ENCODE results near the gene SCN1A. TPM values are rescaled to one million over a fixed set of nuclear protein-coding genes. Genes with fewer than 3 reads are reported as not detected.

SCN1A gene
- total and polyA plus RNA-seq, 10 of the 15 experiments (the other 5 are each of a cell fraction or from before 2014, with no cell fraction given): not detected

GRCh38 chr2:166017208-166017607 lies 110.6 kb downstream of the SCN1A start (continued):
- TF ChIP-seq, protein P1, sequence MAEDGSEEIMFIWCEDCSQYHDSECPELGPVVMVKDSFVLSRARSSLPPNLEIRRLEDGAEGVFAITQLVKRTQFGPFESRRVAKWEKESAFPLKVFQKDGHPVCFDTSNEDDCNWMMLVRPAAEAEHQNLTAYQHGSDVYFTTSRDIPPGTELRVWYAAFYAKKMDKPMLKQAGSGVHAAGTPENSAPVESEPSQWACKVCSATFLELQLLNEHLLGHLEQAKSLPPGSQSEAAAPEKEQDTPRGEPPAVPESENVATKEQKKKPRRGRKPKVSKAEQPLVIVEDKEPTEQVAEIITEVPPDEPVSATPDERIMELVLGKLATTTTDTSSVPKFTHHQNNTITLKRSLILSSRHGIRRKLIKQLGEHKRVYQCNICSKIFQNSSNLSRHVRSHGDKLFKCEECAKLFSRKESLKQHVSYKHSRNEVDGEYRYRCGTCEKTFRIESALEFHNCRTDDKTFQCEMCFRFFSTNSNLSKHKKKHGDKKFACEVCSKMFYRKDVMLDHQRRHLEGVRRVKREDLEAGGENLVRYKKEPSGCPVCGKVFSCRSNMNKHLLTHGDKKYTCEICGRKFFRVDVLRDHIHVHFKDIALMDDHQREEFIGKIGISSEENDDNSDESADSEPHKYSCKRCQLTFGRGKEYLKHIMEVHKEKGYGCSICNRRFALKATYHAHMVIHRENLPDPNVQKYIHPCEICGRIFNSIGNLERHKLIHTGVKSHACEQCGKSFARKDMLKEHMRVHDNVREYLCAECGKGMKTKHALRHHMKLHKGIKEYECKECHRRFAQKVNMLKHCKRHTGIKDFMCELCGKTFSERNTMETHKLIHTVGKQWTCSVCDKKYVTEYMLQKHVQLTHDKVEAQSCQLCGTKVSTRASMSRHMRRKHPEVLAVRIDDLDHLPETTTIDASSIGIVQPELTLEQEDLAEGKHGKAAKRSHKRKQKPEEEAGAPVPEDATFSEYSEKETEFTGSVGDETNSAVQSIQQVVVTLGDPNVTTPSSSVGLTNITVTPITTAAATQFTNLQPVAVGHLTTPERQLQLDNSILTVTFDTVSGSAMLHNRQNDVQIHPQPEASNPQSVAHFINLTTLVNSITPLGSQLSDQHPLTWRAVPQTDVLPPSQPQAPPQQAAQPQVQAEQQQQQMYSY (CRISPR knock-in tag; IDR thresholded peaks at IDR 0.05): no peak
- TF ChIP-seq ZNF24 (IDR thresholded peaks at IDR 0.05) (no peak), IKZF1 (conservative IDR thresholded peaks at IDR 0.05) (no peak), ZNF217 (IDR thresholded peaks at IDR 0.05) (no peak), SP1 (IDR thresholded peaks at IDR 0.05; ENCODE audit: low read depth, low read length) (no peak)

DNA sequence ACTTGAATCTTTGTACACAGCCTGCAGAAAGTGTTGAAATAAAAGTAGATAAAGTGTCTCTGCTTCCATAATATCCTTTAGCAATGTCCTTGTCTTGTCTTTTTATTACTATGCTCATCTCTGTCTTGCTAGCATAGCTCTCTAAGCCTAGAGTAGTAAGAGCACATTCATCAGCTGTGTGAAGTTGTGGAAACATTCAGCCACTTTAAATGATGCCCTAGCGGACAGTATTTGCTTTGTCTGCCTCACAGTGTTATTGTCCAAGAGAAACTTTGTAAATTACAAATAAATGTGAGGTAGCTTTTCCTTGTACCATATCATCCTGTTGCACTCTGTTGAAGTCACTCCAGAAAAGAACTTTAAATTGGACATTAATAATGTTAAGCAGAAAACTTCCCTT lies 113.9 kb downstream of the SCN1A start:
- POLR2A ChIA-PET: no interaction called here
- Histone ChIP-seq H3K9ac (ENCODE audit: control insufficient read depth, insufficient read depth, low read length) (no peak overlapping the region), H4K20me1 (ENCODE audit: control insufficient read depth, insufficient read depth) (no peaks in the 10 kb centered on the region), H3K9me3 (replicated peaks; ENCODE audit: control insufficient read depth, insufficient read depth, low read length) (no peaks in the 10 kb centered on the region), H3K4me1 (ENCODE audit: control insufficient read depth, insufficient read depth, low read length) (no peaks in the 10 kb centered on the region), H3K4me3 (no peak overlapping the region), H3K79me2 (ENCODE audit: control insufficient read depth, insufficient read depth, low read length) (no peaks in the 10 kb centered on the region), H3K27ac (ENCODE audit: control insufficient read depth, insufficient read depth) (no peak overlapping the region), H3K4me2 (ENCODE audit: control insufficient read depth, insufficient read depth) (no peak overlapping the region), H3K27me3 (replicated peaks in 1 of 2; ENCODE audit: control insufficient read depth in 2 of 2, insufficient read depth in 2 of 2, low read length in 1 of 2) (no peaks in the 10 kb centered on the region; a peak in 1 of 4 replicates), H2AFZ (ENCODE audit: control insufficient read depth, low read depth, low read length) (no peak overlapping the region), H3K36me3 (ENCODE audit: control insufficient read depth in 2 of 2, insufficient read depth in 2 of 2, low read length in 1 of 2) (no peaks in the 10 kb centered on the region)
- FAIRE-seq (no peak), ATAC-seq (peak; percentile 37; the same call in 1 of the 3 replicates), DNase-seq (ENCODE audit: low read depth, low spot score) (no peak)
- in situ Hi-C loops (cut with MboI) (no loop called here), intact Hi-C loops (cut with micrococcal nuclease; ENCODE audit: unreplicated experiment) (no loop called here)
- CTCF ChIA-PET: interaction anchor here (1.7 kb wide), 1 partner anchor 43 kb away, joined by 3 read pairs; no protein-coding TSS in a partner anchor
- RAD21 ChIA-PET (ENCODE audit: unreplicated experiment): no interaction called here
- WGBS (ENCODE audit: insufficient coverage, insufficient replicate concordance, low lambda C conversion rate, missing lambda C conversion rate): 0% methylated on average over 1 of the region's 1 CpG
- SMC1A ChIA-PET (ENCODE audit: uncharacterized antibody, unreplicated experiment): no interaction called here
- no TSS peak for BruUV-seq (replicated peaks)
- TF ChIP-seq, protein P2, sequence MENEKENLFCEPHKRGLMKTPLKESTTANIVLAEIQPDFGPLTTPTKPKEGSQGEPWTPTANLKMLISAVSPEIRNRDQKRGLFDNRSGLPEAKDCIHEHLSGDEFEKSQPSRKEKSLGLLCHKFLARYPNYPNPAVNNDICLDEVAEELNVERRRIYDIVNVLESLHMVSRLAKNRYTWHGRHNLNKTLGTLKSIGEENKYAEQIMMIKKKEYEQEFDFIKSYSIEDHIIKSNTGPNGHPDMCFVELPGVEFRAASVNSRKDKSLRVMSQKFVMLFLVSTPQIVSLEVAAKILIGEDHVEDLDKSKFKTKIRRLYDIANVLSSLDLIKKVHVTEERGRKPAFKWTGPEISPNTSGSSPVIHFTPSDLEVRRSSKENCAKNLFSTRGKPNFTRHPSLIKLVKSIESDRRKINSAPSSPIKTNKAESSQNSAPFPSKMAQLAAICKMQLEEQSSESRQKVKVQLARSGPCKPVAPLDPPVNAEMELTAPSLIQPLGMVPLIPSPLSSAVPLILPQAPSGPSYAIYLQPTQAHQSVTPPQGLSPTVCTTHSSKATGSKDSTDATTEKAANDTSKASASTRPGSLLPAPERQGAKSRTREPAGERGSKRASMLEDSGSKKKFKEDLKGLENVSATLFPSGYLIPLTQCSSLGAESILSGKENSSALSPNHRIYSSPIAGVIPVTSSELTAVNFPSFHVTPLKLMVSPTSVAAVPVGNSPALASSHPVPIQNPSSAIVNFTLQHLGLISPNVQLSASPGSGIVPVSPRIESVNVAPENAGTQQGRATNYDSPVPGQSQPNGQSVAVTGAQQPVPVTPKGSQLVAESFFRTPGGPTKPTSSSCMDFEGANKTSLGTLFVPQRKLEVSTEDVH (IDR thresholded peaks at IDR 0.05; ENCODE audit: low read depth, partially characterized antibody): no peak
- TF ChIP-seq, protein P3, sequence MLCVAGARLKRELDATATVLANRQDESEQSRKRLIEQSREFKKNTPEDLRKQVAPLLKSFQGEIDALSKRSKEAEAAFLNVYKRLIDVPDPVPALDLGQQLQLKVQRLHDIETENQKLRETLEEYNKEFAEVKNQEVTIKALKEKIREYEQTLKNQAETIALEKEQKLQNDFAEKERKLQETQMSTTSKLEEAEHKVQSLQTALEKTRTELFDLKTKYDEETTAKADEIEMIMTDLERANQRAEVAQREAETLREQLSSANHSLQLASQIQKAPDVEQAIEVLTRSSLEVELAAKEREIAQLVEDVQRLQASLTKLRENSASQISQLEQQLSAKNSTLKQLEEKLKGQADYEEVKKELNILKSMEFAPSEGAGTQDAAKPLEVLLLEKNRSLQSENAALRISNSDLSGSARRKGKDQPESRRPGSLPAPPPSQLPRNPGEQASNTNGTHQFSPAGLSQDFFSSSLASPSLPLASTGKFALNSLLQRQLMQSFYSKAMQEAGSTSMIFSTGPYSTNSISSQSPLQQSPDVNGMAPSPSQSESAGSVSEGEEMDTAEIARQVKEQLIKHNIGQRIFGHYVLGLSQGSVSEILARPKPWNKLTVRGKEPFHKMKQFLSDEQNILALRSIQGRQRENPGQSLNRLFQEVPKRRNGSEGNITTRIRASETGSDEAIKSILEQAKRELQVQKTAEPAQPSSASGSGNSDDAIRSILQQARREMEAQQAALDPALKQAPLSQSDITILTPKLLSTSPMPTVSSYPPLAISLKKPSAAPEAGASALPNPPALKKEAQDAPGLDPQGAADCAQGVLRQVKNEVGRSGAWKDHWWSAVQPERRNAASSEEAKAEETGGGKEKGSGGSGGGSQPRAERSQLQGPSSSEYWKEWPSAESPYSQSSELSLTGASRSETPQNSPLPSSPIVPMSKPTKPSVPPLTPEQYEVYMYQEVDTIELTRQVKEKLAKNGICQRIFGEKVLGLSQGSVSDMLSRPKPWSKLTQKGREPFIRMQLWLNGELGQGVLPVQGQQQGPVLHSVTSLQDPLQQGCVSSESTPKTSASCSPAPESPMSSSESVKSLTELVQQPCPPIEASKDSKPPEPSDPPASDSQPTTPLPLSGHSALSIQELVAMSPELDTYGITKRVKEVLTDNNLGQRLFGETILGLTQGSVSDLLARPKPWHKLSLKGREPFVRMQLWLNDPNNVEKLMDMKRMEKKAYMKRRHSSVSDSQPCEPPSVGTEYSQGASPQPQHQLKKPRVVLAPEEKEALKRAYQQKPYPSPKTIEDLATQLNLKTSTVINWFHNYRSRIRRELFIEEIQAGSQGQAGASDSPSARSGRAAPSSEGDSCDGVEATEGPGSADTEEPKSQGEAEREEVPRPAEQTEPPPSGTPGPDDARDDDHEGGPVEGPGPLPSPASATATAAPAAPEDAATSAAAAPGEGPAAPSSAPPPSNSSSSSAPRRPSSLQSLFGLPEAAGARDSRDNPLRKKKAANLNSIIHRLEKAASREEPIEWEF (IDR thresholded peaks at IDR 0.05; ENCODE audit: insufficient replicate concordance, low read depth, low read length): no peak
- no peak for TF ChIP-seq BACH1 (IDR thresholded peaks at IDR 0.05; ENCODE audit: borderline replicate concordance)

Measured in GM12878 (cell line).